ENCODE results near the gene UHRF2.

DNA sequence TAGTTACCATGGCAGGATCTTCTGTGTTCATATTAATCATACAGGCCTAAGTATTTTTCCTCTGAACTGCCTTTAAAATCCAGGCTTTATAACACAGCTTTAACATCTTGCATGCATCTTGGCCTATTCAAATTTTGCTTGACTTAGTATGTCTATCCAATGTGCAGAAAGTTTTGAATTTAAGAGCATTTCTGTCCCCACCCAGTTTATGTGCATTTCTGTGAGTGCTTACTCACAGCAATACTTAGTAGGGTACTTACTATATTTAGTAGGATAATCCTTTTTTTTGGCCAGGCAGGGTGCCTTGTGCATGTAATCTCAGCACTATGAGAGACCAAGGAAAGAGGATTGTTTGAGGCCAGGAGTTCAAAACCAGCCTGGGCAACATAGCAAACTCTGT lies 18.0 kb downstream of the UHRF2 start:
- TF ChIP-seq FOXM1 (IDR thresholded peaks at IDR 0.05; ENCODE audit: borderline replicate concordance): no peak
- TF ChIP-seq BHLHE40 (IDR thresholded peaks at IDR 0.05; ENCODE audit: borderline replicate concordance): no peak
- TF ChIP-seq, protein P1, sequence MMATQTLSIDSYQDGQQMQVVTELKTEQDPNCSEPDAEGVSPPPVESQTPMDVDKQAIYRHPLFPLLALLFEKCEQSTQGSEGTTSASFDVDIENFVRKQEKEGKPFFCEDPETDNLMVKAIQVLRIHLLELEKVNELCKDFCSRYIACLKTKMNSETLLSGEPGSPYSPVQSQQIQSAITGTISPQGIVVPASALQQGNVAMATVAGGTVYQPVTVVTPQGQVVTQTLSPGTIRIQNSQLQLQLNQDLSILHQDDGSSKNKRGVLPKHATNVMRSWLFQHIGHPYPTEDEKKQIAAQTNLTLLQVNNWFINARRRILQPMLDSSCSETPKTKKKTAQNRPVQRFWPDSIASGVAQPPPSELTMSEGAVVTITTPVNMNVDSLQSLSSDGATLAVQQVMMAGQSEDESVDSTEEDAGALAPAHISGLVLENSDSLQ (IDR thresholded peaks at IDR 0.05): no peak
- no peak for TF ChIP-seq FOXK2 (IDR thresholded peaks at IDR 0.05)
- TF ChIP-seq FOXA1 (IDR thresholded peaks at IDR 0.05): no peak
- TF ChIP-seq SP1 (IDR thresholded peaks at IDR 0.05): no peak
- no peak for TF ChIP-seq LEF1 (IDR thresholded peaks at IDR 0.05; ENCODE audit: borderline replicate concordance)
